GM10266 (cell line): ENCODE results near the gene CASZ1.

Source experiments
- DNase-seq: peaks from one replicate; pipeline ENCODE4 v3.0.0; 2012; ENCODE audit errors: extremely low spot score
- TF ChIP-seq, protein P1 (sequence below): IDR thresholded peaks from 2 replicates; pipeline ENCODE4 v1.5.1; 2012; ENCODE audit warnings: mild to moderate bottlenecking, low read depth; ENCODE audit not compliant: control insufficient read depth, insufficient read depth; ENCODE audit errors: missing control alignments

CASZ1 gene

DNA sequence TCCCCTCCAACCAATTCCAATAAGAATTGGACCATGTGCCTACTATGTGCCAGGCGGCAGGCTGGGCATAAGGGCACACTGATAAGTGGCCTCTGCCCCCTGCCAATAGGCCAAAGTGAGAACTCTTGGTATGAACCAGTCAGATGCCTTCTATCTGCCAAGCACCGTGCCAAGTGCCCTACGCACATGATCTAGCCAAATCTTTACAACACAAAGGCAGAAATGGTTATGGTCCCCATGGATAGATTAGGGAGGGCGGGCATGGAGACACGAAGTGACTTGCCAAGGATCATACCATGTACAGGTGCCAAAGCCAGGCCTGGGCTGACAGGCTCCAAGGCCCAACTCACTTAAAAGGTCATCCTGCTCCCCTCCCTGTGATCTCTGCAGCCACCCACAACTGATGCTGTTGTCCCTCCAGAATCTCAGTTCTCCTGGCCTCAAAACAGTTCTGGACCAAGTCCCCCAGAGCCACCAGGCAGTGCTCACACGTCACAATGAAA is 32.1 kb downstream of the CASZ1 start:
- TF ChIP-seq, protein P1, sequence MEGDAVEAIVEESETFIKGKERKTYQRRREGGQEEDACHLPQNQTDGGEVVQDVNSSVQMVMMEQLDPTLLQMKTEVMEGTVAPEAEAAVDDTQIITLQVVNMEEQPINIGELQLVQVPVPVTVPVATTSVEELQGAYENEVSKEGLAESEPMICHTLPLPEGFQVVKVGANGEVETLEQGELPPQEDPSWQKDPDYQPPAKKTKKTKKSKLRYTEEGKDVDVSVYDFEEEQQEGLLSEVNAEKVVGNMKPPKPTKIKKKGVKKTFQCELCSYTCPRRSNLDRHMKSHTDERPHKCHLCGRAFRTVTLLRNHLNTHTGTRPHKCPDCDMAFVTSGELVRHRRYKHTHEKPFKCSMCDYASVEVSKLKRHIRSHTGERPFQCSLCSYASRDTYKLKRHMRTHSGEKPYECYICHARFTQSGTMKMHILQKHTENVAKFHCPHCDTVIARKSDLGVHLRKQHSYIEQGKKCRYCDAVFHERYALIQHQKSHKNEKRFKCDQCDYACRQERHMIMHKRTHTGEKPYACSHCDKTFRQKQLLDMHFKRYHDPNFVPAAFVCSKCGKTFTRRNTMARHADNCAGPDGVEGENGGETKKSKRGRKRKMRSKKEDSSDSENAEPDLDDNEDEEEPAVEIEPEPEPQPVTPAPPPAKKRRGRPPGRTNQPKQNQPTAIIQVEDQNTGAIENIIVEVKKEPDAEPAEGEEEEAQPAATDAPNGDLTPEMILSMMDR: no peak
- DNase-seq: no peak

DNA sequence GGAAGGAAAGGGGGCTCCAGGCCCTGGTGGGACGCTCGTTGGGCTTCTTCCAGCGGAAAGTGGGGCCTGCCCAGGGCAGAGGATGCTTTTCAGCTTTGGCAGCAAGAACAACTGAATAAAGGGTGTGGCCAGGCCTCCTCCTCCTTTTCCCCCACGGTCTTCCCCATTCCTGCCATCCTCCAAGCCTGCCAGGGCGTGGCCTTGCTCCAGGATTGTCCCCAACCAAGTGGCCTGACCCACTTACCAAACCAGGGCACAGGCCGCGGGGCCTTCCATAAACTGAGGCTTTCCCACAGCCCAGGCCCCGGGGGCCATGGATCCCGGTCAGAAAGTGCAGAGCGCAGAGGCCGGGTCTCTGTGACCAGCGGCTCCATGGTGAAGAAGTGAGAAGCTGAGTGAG is 33.6 kb downstream of the CASZ1 start:
- DNase-seq: no peak

DNA sequence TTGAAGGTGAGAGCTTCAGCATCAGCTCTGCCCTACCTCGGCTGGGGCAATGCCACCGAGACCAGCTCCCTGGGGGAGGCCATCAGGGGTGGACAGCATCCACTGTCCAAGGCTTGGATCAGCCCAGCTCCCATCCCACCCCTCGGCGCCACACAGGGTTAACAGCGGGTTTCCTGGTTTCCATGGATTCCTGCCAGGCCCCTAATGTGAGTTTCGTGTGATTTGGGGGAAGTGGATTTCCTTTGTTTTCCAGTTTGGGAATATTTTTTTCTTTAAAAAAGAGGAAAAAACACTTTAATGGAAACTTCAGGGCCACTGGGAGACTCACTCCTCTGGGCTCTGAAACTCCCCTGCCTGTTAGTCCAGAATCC is 34.3 kb downstream of the CASZ1 start:
- DNase-seq: no peak
- TF ChIP-seq, protein P1: no peak

More for the DNA sequence above, 33.6 kb downstream of the CASZ1 start:
- TF ChIP-seq, protein P1: no peak

DNA sequence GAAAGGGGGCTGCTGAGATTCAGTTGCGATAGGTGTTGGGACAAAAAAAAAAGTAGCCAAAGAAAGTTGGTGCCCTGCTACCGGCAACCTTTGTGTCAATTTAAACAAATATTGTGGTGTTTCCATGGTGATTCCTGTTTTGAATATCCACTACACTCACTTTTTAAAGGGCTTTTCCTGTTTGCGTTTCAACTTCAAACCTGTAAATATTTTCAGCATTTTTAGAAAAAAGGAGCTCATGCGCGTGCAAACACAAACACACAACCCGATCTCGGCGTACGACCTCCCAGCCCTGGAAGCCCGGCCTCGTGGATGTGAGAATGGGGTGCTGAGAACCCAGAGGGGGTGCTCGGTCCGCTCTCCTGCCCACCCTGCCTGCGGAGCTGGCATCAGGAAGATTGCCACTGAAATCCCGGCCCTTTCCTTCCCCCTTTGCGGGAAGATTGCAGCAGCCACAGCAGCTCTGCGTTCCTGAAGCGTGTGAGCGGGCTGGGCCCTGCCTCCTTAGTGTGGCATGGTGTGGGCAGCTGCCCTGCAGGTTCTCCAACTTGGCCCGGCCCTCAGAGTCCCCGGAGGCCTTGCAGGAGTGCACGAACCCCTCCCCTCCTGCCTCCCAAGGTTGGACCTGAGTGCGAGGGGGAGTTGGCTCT is 34.8 kb downstream of the CASZ1 start:
- DNase-seq: no peak
- TF ChIP-seq, protein P1: no peak

DNA sequence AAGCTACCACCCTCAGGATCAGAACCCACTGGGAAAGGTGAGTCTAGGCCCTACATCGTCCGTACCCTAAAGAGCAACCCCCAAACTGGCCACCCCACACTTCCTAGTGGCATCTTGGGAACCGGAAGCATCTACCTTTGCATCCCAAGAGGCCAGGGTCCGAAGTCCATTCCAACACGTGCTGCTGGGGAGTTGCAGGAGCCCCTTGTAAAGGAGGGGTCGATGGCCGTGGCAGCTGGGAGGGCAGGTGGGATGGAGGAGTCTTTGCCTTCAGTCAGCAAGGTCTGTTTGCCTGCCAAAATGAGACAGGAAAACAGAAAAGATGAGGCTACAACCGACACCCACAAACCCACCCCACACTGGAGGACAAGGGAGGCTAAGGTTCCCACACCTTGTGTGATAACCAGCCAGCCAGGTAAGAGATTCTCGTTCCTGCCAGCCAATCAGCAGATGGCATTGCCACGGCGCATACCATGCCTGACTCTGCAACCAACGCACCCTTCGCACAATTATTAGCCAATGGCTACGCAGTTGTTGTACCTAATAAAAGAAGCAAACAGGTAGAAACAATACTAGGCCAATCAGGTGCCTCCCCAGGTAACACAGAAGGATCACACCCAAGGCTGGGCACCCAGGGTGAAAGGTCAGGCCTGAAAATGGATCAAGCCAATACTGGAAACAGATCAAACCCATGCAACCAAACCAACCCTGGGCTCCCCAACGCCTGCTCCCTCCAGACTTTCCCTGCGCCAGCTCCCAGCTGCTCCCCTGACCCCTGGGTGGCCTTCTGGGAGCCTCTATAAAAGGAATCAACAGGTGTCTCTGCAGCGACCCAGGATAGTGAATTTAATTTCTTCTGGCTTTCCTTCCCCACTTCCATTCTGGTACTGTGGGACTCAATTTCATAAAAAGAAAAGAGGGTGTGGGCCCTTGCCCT is 35.6 kb downstream of the CASZ1 start:
- TF ChIP-seq, protein P1: no peak
- DNase-seq: no peak

DNA sequence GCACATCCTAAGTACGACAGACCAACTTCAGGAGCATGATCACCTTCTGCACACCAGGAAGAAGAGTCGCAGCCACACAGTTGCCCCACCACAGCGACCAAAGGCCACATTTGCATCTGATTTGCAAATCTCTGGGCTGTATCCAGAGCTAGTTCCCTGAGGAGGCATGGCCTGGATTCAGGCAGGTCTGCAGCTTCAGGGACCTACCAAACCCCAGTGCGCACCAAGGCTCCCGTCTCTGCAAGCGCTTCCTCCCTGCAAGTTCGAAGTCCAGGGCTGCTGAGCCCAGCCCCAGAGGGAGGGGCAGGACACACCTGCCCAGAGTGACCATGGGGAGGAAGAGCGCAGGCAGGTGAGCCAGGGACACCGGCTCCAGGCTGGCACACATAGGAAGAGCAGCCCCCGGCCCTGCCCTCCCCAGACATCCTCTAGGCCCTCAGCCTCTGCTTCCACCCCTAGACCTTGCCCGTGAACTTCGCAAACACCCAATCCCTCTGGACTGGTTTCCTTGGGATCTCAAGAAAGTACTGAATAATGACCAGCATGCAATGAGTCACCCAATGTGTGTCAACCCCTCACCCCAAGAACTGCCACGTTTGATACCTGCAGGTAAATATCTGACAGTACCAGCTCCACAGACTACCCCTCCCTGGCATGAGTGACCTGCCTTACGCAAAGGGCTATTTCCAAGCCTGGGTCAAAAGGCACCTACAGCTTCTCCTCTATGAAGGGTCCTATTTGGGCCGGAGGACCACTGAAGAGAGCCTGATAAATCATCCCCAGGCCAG is 36.8 kb downstream of the CASZ1 start:
- TF ChIP-seq, protein P1: no peak
- DNase-seq: no peak

DNA sequence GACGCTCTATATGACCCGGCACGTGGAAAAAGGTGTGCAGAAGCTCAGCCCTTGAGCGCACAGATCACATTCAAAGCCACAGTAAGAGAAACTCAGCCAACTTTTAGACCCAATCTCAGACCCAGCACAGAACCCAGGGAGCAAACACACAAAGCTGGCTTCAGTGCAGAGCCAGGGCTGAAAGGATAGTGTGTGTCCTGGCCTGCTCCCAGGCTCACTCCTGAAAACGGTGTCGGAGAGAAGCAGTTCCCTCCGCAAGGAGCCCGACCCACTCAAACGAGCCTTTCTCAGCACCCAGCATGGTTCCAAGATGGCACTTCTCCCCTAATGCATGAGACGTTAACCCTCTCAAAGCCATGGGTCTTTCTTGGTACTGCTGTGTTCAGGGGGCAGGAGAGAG is 39.6 kb downstream of the CASZ1 start:
- TF ChIP-seq, protein P1: no peak
- DNase-seq: no peak
